ENCODE results near the gene MAGEB10. TPM values are rescaled to one million over a fixed set of nuclear protein-coding genes. Genes with fewer than 3 reads are reported as not detected.
"Not testable (repeated sequence)": the region's sequence is repeated elsewhere in the genome, so short reads cannot be mapped to it uniquely, and the experiment has no call there.

MAGEB10 gene, protein sequence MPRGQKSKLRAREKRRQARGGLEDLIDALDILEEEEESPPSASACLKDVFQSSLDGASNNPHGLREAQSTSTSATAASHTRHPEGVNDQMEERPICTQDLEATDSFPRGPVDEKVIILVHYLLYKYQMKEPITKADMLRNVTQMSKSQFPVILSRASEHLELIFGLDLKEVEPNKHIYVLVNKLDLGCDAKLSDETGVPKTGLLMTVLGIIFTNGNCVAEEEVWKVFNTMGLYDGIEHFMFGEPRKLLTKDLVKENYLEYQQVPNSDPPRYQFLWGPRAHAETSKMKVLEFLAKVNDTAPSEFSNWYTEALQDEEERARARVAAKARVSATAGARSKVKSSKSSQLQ
- polyA plus RNA-seq = not detected
- long read RNA-seq, donor 1 = 0 reads
- long read RNA-seq, donor 2 = 0 reads
- long read RNA-seq, donor 3 = 0 reads
- long read RNA-seq, donor 4 = 0 reads
- long read RNA-seq, donor 5 = 0 reads
- long read RNA-seq, donor 6 = 0 reads
- long read RNA-seq, donor 7 = 0 reads
- long read RNA-seq, donor 8 = 0 reads
- long read RNA-seq, donor 9 = 0 reads
- long read RNA-seq, donor 10 = 0 reads

- FAIRE-seq (no peak), DNase-seq (no peak)
- Histone ChIP-seq H3K9me3 (ENCODE audit: control insufficient read depth in 2 of 2, insufficient read depth in 1 of 2, low read depth in 1 of 2, low read length in 1 of 2) (no peaks in the 10 kb centered on the region), H3K27ac (ENCODE audit: low read depth in 1 of 3, low read length in 2 of 3) (no peak within 1 kb of the TSS), H3K4me1 (ENCODE audit: control insufficient read depth in 3 of 3, insufficient read depth in 2 of 3, low read depth in 1 of 3, low read length in 2 of 3) (no peaks in the 10 kb centered on the region), H3K27me3 (ENCODE audit: control insufficient read depth in 3 of 3, insufficient read depth in 3 of 3, low read length in 3 of 3) (no peaks in the 10 kb centered on the region), H3K4me3 (ENCODE audit: low read depth in 1 of 3, low read length in 3 of 3) (no peak within 1 kb of the TSS), H3K36me3 (ENCODE audit: control insufficient read depth in 3 of 3, insufficient read depth in 2 of 3, low read depth in 1 of 3, low read length in 3 of 3) (no peaks in the 10 kb centered on the region)
- 93 to 97% (median 97%) methylated on average over 17 of the region's 17 CpGs for WGBS, 3 donors
Observed at GRCh38 chrX:27807690-27808089, at the start of gene MAGEB10. Gene MAGEB10, plus strand, starts transcription at chrX:27807990. Its CDS starts 13,317 bp downstream, at chrX:27821307.

GRCh38 chrX:27765718-27766117, 42.1 kb upstream of the MAGEB10 start:
- FAIRE-seq (no peak), DNase-seq (no peak)
- Histone ChIP-seq H3K36me3 (ENCODE audit: control insufficient read depth in 3 of 3, insufficient read depth in 2 of 3, low read depth in 1 of 3, low read length in 3 of 3) (no peaks in the 10 kb centered on the region), H3K27me3 (ENCODE audit: control insufficient read depth in 3 of 3, insufficient read depth in 3 of 3, low read length in 3 of 3) (no peaks in the 10 kb centered on the region), H3K27ac (ENCODE audit: low read depth in 1 of 3, low read length in 2 of 3) (no peak overlapping the region), H3K9me3 (ENCODE audit: control insufficient read depth in 2 of 2, insufficient read depth in 1 of 2, low read depth in 1 of 2, low read length in 1 of 2) (no peaks in the 10 kb centered on the region), H3K4me1 (ENCODE audit: control insufficient read depth in 3 of 3, insufficient read depth in 2 of 3, low read depth in 1 of 3, low read length in 2 of 3) (no peaks in the 10 kb centered on the region), H3K4me3 (ENCODE audit: low read depth in 1 of 3, low read length in 3 of 3) (no peak overlapping the region)
- WGBS, 3 donors = 54 to 75% (median 68%) methylated on average over 12 of the region's 12 CpGs

GRCh38 chrX:27767387-27767786, 40.4 kb upstream of the MAGEB10 start:
- no peak for DNase-seq
- Histone ChIP-seq H3K9me3 (ENCODE audit: control insufficient read depth in 2 of 2, insufficient read depth in 1 of 2, low read depth in 1 of 2, low read length in 1 of 2) (no peaks in the 10 kb centered on the region), H3K27ac (ENCODE audit: low read depth in 1 of 3, low read length in 2 of 3) (no peak overlapping the region), H3K36me3 (ENCODE audit: control insufficient read depth in 3 of 3, insufficient read depth in 2 of 3, low read depth in 1 of 3, low read length in 3 of 3) (no peaks in the 10 kb centered on the region), H3K4me1 (ENCODE audit: control insufficient read depth in 3 of 3, insufficient read depth in 2 of 3, low read depth in 1 of 3, low read length in 2 of 3) (no peaks in the 10 kb centered on the region), H3K27me3 (ENCODE audit: control insufficient read depth in 3 of 3, insufficient read depth in 3 of 3, low read length in 3 of 3) (no peaks in the 10 kb centered on the region), H3K4me3 (ENCODE audit: low read depth in 1 of 3, low read length in 3 of 3) (no peak overlapping the region)
- no peak for FAIRE-seq

DNA sequence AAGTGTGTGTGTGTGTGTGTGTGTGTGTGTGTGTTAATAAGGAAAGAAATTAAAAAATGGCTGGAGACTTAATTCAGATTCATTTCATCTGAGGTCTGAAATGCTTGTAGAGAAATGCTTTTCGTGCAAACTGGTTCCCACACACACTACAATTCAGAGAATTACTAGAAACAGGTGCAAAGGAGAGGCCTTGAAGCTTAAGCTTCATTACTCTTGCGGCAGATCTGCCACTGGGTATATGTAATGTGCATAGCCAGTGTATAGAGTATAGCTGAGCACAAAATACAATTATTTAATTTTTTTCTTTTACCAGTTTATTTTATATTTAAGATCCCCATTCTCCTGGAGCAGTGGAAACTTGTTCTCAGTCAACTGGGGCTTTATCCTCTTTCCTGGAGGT, 31.8 kb upstream of the MAGEB10 start:
- no peaks in the 10 kb centered on the region for H3K36me3 ChIP-seq (ENCODE audit: control insufficient read depth in 3 of 3, insufficient read depth in 2 of 3, low read depth in 1 of 3, low read length in 3 of 3)
- FAIRE-seq (no peak), DNase-seq (no peak)
- H3K27ac ChIP-seq (ENCODE audit: low read depth in 1 of 3, low read length in 2 of 3) = no peak overlapping the region
- H3K9me3 ChIP-seq (ENCODE audit: control insufficient read depth in 2 of 2, insufficient read depth in 1 of 2, low read depth in 1 of 2, low read length in 1 of 2) = no peaks in the 10 kb centered on the region
- no peak overlapping the region for H3K4me3 ChIP-seq (ENCODE audit: low read depth in 1 of 3, low read length in 3 of 3)
- no peaks in the 10 kb centered on the region for H3K27me3 ChIP-seq (ENCODE audit: control insufficient read depth in 3 of 3, insufficient read depth in 3 of 3, low read length in 3 of 3)
- H3K4me1 ChIP-seq (ENCODE audit: control insufficient read depth in 3 of 3, insufficient read depth in 2 of 3, low read depth in 1 of 3, low read length in 2 of 3) = no peaks in the 10 kb centered on the region
- 68 to 89% (median 73%) methylated on average over 2 of the region's 2 CpGs for WGBS, 3 donors

DNA sequence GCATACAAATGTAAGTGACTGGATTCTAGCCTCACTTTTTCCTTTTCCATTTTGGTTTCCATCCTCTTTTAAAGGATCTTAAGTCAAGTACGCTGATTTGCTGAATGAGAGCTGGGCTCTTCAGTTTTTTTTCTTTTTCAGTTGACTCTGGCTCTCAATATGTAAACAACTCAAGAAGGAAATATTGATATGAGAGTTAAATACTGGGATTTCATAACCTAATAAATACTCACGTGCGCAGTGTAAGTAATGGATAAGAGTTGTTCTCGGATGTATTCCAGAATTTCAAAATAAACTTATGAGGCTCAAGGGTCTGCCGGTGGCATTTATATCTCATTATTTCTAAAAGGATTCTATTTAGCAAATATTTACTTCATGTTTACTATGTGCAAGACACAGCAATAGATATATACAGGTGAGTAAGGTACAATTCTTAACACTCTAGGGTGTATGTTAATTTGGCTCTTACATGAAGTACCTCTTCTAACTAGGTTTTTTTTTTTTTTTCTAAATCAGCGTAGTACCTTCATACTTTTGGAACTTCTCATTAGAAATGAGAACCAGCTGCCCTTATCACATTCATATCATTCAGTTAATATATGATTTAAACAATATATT, 11.0 kb upstream of the MAGEB10 start:
- Histone ChIP-seq H3K4me3 (ENCODE audit: low read depth in 1 of 3, low read length in 3 of 3) (no peak overlapping the region), H3K9me3 (ENCODE audit: control insufficient read depth in 2 of 2, insufficient read depth in 1 of 2, low read depth in 1 of 2, low read length in 1 of 2) (no peaks in the 10 kb centered on the region), H3K4me1 (ENCODE audit: control insufficient read depth in 3 of 3, insufficient read depth in 2 of 3, low read depth in 1 of 3, low read length in 2 of 3) (no peaks in the 10 kb centered on the region), H3K27ac (ENCODE audit: low read depth in 1 of 3, low read length in 2 of 3) (no peak overlapping the region), H3K36me3 (ENCODE audit: control insufficient read depth in 3 of 3, insufficient read depth in 2 of 3, low read depth in 1 of 3, low read length in 3 of 3) (no peaks in the 10 kb centered on the region), H3K27me3 (ENCODE audit: control insufficient read depth in 3 of 3, insufficient read depth in 3 of 3, low read length in 3 of 3) (no peaks in the 10 kb centered on the region)
- no peak for DNase-seq
- WGBS, 3 donors = 55 to 63% (median 59%) methylated on average over 6 of the region's 6 CpGs
- no peak for FAIRE-seq

GRCh38 chrX:27797575-27797974, 10.2 kb upstream of the MAGEB10 start:
- H3K4me3 ChIP-seq (ENCODE audit: low read depth in 1 of 3, low read length in 3 of 3) = no peak overlapping the region
- H3K36me3 ChIP-seq (ENCODE audit: control insufficient read depth in 3 of 3, insufficient read depth in 2 of 3, low read depth in 1 of 3, low read length in 3 of 3) = no peaks in the 10 kb centered on the region
- H3K9me3 ChIP-seq (ENCODE audit: control insufficient read depth in 2 of 2, insufficient read depth in 1 of 2, low read depth in 1 of 2, low read length in 1 of 2) = no peaks in the 10 kb centered on the region
- 24 to 29% (median 26%) methylated on average over 1 of the region's 1 CpG for WGBS, 3 donors
- FAIRE-seq (no peak), DNase-seq (no peak)
- H3K27ac ChIP-seq (ENCODE audit: low read depth in 1 of 3, low read length in 2 of 3) = no peak overlapping the region
- no peaks in the 10 kb centered on the region for H3K27me3 ChIP-seq (ENCODE audit: control insufficient read depth in 3 of 3, insufficient read depth in 3 of 3, low read length in 3 of 3)
- H3K4me1 ChIP-seq (ENCODE audit: control insufficient read depth in 3 of 3, insufficient read depth in 2 of 3, low read depth in 1 of 3, low read length in 2 of 3) = no peaks in the 10 kb centered on the region

DNA sequence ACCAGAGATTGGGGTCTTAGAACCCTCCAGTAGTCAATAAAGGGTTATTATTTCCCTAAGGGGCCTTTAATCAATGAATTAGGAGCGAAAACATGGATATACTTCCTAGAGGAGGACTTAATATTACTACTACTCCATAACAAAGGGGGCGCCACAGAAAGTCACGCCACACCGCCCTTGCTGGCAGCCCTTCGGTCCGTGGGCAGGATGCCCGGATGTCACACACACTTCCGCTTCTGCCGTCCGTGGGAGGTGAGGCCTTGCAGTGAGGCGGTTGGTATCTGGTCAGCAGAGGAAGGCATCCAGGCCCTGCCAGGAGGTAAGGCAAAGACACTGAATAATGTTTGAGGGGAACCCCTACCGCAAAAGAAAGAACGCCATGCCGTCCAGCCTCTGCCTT, 436 bp downstream of the MAGEB10 start:
- FAIRE-seq = no peak

DNA sequence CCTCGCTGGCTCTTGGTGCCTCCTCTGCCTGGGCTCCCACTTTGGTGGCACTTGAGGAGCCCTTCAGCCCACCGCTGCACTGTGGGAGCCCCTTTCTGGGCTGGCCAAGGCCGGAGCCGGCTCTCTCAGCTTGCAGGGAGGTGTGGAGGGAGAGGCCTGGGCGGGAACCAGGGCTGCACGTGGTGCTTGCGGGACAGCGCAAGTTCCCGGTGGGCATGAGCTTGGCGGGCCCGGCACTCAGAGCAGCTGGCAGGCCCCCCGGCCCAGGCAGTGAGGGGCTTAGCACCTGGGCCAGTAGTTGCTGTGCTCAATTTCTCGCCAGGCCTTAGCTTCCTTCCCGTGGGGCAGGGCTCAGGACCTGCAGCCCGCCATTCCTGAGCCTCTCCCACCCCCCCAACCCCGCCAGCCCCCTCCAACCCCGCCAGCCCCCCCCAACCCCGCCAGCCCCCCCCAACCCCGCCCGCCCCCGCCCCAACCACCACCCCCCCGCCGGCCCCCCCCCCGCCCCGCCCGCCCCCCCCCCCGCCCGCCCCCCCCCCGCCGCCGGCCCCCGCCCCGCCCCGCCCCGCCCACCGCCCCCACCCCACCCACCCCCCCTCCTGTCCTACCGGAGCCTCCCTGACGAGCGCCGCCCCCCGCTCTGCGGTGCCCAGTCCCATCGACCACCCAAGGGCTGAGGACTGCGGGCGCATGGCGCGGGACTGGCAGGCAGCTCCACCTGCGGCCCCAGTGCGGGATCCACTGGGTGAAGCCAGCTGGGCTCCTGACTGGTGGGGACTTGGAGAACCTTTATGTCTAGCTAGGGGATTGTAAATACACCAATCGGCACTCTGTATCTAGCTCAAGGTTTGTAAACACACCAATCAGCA, 1.4 kb downstream of the MAGEB10 start:
- not testable (repeated sequence) for H3K9me3 ChIP-seq (ENCODE audit: control insufficient read depth in 2 of 2, insufficient read depth in 1 of 2, low read depth in 1 of 2, low read length in 1 of 2); H3K27me3 ChIP-seq (ENCODE audit: control insufficient read depth in 3 of 3, insufficient read depth in 3 of 3, low read length in 3 of 3); H3K36me3 ChIP-seq (ENCODE audit: control insufficient read depth in 3 of 3, insufficient read depth in 2 of 3, low read depth in 1 of 3, low read length in 3 of 3); FAIRE-seq; H3K4me1 ChIP-seq (ENCODE audit: control insufficient read depth in 3 of 3, insufficient read depth in 2 of 3, low read depth in 1 of 3, low read length in 2 of 3); H3K27ac ChIP-seq (ENCODE audit: low read depth in 1 of 3, low read length in 2 of 3); DNase-seq; H3K4me3 ChIP-seq (ENCODE audit: low read depth in 1 of 3, low read length in 3 of 3)
- WGBS, 3 donors = 93 to 100% (median 96%) methylated on average over 8 to 31 of the region's 50 CpGs

More for the DNA sequence above, 436 bp downstream of the MAGEB10 start:
- Histone ChIP-seq H3K9me3 (ENCODE audit: control insufficient read depth in 2 of 2, insufficient read depth in 1 of 2, low read depth in 1 of 2, low read length in 1 of 2) (no peaks in the 10 kb centered on the region), H3K27me3 (ENCODE audit: control insufficient read depth in 3 of 3, insufficient read depth in 3 of 3, low read length in 3 of 3) (no peaks in the 10 kb centered on the region), H3K4me1 (ENCODE audit: control insufficient read depth in 3 of 3, insufficient read depth in 2 of 3, low read depth in 1 of 3, low read length in 2 of 3) (no peaks in the 10 kb centered on the region), H3K36me3 (ENCODE audit: control insufficient read depth in 3 of 3, insufficient read depth in 2 of 3, low read depth in 1 of 3, low read length in 3 of 3) (no peaks in the 10 kb centered on the region), H3K27ac (ENCODE audit: low read depth in 1 of 3, low read length in 2 of 3) (no peak overlapping the region), H3K4me3 (ENCODE audit: low read depth in 1 of 3, low read length in 3 of 3) (no peak overlapping the region)
- 90 to 95% (median 95%) methylated on average over 8 to 14 of the region's 14 CpGs for WGBS, 3 donors
- DNase-seq = no peak
